Hindlimb muscle (tissue), 1 donor: ENCODE data around the gene TMUB1. TPM values are rescaled to one million over a fixed set of nuclear protein-coding genes. Genes with fewer than 3 reads are reported as not detected.
A peak's percentile ranks its signal among the peaks of the same experiment; 100 is the strongest.

ENCODE experiments used
- DNase-seq: peaks from one replicate; pipeline ENCODE4 v3.0.0-alpha.2; 2013
- polyA plus RNA-seq: library from polyadenylated mRNA; unstranded; fragments of 120-200 nt; gene quantifications from one replicate; pipeline ENCODE4 v1.2.1, GENCODE V29; 2013; ENCODE audit not compliant: insufficient read length

The TMUB1 gene
- polyA plus RNA-seq, 1 donor, result 44.9 TPM

DNA sequence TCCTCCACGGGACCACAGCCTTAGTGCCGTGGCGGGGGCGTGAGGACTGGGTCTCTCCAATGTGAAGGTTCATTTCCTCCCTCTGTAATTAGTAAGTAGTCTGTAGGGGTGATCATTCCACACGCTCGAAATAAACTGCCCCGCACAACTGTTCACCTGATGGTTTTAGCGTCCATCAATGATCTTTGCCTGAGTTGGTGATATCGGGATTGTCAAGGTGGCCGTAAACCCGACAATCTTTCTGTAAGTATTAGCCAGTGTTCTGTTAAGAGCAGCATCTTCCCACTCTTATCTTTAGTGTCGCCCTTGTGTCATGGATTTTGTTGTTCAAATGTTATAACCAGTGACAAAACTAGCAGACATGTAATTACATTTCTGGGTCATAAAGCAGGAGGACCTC is 20.7 kb upstream of the TMUB1 start:
- DNase-seq, result no peak

DNA sequence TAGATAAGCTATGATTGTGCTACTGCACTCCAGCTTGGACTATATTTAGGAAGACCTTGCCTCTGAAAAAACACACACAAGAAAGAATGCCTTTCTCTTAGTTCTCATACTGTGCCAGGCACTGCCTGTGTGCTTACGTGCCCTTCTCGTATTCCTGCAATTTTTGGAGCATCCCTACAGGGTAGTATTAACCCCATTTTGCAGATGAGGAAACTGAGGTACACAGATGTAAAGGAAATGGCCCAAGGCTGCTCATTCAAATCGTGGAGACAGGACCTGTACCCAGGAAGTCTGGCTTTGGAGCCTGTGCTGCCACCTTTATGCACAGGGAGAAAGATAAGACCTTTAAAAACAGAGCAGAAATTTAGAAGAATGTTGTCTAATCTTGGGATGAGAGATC is 19.7 kb upstream of the TMUB1 start:
- DNase-seq, result no peak

DNA sequence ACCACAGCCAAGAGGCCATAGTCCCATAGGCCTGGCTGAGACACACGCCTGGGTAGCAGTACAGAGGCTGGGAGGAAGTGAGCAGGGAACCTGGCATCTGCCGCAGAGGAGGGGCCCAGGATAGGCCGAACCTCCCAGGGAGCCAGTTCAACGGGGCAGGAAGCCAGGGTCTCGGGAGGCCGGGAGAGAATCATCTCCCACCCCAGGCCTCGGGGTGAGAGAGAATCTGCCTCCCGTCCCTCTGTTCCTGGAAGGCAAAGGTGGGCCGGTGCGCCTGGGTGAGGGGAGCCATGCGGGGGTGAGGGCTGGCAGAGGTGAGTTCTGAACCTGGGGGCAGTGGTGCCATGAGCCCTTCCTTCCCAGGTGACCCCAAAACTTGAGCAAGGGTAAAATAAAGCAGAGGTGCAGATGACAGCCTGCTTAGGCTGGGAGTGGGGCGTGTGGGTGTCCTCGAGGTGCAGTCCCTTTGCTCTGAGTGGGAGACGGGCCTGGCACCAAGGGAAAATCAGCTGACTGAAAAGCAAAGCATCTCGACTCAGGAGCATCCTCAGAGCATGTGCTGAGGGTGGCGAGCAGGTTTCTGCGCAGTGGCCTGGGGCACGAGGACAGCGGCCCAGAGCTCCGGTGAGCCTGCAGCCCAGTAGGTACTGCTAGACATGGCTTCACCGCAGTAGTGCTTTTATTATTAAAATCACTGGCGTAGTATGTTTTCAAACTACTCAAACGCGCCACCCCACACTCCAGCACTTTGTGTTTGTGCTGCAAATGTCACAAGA is 18.5 kb upstream of the TMUB1 start:
- DNase-seq, result no peak

DNA sequence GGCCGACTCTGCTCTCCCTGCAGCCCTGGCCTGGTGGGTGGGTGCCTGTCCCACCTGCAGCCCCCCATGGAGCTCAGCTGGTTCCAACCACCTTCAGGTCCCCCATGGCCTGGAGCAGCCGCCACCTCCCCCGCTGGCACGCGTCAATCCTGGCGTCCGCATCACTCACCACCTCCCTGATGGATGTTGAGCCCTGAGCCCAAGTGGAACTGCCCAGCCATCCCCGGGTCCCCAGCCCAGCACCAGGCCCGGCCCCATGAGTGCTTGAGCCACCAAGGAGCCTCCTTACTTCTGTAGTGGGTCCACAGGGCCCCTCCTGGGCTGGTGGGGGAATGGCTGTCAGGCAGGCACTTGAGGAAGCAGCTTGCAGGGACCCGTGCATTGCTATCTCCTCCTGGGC is 17.6 kb upstream of the TMUB1 start:
- DNase-seq, result no peak

DNA sequence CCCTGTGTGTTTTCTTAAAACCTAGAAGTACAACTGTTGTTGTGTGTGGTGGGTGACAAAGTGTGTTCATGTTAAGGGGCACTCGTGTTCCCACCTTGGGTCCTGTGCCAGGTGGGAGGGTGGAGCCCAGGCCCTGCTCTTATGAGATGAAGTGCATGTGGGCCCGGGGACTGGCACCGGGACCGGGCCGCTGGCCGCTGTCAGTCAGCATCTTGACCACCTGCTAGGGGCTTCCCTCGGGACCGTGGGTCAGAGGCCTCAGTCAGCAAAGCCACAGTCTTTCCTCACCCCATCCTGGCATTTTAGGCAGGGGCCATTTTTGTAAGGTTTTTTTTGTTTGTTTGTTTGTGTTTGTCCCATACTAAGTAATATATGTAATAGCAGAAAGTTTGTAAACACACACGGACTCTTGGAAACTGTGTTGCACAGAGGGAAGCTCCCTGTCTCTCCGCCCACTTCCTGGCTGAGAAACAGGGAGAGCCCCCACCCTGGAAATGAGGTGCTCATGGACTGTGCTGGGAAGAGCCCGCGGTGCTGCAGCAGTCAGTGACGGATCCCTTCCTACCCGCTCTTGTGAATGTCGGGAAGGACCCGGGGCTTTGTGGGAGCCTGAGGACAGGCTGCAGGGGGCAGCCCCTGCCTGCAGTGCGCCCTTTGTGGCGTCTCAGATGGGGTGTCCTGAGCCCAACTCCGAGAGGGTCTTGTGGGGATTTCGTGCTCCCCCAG is 16.4 kb upstream of the TMUB1 start:
- DNase-seq, result no peak

DNA sequence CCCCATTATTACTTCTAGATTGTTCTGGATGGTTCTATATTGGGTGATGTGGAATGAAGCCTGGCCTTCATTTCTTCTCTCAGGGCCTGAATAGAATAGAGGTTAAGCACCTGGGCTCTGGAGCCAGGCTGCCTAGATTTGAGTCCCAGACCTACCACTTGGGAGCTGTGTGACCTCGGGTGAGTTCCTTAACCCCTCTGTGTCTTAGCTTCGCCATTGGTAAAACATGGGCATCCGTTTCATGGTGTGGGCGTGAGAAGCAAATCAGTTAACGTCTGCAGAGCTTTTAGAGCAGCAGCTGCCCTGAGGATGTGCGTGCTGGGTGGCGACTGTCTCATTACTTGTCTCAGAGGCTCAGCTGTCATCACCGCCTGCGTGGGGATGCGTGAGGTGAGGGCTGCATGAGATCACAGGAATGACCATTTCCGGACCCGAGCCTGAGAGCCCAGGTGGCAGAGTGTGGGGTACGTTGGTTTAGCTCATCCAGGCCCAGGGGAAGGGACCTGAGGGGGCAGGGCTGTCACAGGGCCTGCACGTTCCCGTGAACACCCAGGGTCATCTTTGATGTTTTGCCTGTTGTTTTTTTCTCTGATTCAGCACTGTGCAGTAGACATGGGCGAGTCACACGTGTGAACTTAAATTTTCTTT is 12.7 kb upstream of the TMUB1 start:
- no peak for DNase-seq

DNA sequence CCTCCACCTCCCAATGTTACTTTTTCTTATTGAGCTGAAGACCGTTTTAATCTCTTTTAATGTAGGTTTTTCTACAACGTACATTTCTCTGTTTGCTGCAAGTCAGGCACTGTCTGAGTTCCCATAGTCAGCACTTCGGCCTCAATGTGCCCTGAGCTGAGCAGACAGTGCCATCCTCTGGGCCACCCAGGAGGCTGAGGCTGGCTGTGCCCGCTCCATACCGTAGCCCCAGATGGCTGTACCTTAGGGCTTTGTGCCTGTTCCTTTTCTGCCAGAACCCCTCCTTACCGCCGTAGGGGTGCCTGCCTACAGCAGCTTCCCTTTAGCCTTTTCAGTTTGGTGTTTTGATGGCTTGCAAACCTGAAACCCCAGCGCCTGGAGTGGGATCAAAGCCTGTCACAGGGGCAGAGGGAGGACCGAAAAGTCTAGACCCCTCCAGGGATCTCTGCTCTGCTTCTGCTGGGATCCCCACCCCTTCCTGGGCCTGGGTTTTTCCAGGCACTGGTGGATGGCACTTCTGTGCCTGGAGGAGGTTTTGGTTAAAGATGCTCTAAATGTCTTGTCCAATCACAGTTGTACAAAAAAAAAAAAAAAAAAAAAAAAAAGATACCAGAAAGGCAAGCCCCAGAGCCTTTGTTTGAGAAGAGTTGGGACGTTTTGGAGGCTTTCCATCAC is 12.0 kb upstream of the TMUB1 start:
- DNase-seq, result no peak

DNA sequence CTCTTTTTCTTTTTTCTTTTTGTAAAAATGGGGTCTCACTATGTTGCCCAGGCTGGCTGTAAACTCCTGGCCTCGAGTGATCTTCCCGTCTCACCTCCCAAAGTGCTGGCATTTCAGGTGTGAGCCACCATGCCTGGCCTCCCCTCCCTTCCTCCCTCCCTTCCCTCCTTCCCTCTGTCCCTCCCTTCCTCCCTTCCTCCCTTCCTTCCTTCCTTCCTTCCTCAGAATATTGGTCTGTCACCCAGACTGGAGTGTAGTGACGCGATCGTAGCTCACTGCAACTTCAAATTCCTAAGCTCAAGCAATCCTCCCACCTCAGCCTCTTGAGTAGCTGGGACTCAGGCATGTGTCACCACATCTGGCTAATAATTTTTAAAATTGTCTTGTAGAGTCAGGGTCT is 11.4 kb upstream of the TMUB1 start:
- no peak for DNase-seq

DNA sequence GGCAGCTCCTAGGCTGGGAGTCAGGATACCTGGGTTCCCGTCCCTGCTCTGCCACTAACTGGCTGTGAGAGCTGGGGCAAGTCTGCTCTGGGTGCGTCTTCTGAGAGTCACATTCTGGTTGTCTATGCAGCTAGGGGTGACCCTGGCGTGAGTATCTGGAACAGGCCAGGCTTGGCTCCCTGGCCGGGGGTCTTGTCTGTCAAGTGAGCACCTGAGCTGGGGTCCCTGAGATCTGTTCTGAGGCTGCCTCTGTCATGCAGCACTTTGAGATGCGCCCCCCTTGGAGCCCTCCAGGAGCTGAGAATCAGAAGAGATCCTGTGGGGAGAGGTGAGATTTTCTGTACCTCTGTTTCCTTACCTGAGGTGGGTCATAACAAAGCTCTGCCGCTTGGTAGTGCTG is 10.5 kb upstream of the TMUB1 start:
- DNase-seq, result no peak

DNA sequence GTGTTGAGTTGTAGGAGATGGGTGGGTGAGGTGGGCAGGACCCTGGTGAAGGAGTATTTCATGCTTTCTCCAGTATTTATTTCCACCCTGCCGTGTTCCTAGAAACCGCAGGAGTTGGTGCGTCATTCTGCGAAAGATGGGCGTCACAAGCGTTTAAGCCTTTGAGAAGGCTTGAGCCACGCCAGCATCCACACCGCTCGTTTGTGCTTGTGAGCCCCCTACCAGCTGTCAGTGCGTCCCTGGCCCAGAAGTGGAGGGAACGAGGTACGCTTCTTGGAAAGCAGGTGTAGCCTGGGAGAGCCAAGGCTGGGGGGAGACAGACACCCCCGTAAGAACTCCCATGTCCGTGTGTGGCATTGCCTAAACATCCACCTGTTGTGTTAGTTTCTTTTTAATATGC is 8.7 kb upstream of the TMUB1 start:
- DNase-seq, result no peak

DNA sequence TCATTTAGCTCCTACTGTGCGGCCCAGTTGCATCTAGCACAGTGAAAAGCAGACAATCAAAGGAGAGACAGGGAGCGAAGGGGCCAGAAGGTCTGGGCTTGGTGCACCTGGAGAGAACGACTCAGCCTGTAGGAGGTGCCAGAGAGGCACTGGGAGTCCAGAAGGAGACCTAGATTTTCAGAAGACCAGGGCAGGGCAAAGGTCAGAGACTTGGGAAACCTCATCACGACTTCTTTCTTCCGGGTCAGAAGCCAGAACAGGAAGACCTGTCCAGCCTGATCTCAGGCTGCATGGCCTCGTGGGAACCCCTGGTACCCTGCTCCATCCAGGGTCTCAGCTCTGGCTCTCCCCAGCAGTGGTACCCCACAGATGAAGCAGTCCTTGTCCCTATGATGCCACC is 8.1 kb upstream of the TMUB1 start:
- no peak for DNase-seq

DNA sequence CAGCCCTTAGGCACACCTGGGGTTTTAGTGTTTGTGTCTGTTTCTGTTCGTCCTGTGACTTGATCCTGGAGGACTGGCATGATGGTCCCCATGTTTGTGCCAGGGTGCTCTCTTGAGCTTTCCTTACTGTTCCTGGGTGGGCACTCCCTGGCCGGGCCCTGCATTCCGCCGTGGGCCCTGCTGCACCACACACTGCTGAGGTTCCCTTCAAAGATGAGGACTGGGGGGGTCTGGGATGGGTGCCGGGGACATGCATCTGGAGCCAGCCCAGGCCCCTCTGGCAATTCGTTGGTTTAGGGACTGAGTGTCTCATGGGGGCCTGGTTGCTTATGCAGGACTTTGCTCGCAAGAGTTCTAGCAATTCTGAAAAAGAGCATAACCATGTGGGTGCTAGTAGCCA is 7.7 kb upstream of the TMUB1 start:
- DNase-seq, result no peak

DNA sequence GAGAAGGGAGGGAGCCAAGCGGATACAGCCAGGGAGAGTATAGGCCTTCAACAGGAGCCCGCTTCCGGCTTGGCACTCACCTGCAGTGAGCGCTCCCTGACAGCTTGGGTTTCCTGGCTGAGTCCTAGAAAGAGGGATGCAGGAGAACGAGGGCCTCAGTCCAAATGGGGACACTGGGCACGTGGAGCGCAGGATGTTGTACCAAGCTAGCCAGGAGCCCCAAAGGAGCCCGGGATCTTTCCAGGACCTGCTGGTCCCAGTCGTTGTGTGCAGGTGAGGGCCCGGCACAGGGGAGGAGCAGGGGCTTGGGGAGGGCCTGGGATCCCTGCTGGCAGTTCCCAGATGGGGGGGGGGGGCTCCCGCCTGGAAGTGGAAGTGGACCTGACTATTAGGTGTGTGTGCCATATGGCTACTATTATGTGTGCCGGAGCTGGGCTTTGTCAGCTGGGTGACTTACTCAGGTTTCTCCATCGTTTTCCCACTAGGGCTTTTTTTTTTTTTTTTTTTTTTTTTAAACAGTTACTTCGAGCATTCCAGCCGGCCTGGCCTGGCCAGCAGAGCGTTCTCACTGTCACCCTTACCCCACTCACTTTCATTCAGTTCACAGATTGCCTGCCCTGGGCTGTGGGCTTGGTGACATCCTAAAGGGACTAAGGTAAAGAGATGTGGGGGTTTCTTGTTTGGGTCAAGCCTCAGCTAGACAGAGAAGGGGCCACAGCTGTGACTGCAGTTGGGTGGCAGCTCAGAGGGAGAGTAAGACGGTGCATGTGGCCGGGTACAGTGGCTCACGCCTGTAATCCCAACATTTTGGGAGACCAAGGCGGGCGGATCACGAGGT is 6.8 kb upstream of the TMUB1 start:
- DNase-seq, result no peak

DNA sequence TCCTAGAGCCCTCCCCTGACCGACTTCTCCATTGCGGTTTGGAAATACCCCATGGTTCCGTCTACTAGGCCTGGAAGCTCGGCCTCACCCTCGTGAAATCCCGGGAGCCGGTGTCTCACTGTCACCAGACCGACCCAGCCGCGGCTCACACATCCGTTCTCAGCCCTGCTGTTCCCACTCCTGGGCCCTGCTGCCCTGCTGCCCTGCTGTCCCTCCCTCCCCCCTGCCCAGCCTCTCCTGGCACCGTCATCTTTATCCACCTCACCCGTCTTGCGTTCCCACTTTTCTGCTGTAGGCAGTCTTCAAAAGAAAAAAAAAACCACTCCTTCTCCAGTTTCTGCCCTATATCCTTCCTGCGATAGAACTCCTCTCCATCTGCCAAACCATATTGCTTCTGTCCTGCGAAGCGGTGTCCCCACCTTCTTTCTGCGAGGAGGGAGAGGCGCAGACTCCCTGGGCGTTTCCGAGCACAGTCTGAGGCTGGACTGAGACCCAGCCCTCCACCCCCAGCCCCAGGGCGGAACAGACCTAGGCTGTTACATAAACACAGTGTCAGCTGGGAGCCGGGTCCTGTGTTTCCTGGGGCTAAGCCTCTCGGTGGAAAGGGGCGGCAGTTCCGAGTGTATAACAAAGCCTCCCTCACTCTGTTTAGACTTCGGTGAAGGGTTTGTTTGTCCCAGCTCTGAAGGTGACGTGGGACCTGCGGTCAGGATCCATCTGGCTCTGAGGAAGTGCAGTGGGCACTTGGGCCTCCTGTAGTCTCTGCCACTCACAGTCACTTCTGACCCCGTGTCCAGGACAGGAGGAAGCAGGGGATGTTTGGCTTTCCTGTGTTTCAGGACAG is 5.8 kb upstream of the TMUB1 start:
- peak; percentile 59 for DNase-seq

DNA sequence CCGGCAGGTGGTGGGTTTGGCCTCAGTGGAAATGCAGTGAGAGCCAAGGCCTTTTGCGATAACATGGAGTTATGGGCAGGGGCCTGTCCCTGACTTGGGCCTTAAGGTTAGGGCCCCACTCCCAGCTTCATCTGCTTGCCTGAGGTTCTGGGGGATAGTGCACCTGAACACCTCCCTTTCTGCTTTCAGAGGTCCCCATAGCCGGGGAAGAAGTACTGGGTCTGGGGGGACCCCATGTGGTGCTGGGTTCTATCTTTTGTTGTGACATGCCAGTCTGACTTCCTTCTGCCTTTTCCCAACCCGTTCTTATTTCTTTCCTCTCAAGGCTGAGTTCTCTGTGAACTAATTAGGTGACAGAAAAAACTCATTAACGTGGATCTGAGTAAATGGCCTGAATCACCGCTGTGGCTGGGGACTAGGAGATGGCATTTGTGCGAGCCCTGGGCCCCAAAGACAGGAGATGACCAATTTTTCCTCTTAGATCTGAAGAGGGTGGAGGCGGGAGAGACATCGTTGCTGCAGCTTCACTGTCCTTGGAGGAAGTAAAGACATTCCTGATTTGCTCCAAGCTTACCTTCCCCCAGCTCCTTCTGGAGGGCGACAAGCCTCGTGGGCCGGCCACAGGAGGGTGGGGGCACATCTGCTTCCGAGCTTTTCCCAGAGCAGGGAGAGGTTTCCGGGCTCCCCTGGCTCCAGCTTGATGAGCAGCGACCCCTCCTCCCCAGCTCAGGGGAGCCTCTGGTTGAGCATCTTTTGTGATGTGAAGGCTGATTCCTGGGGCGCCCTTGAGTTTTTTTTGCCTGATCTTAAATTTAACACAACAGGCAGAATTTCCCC is 4.9 kb upstream of the TMUB1 start:
- no peak for DNase-seq

DNA sequence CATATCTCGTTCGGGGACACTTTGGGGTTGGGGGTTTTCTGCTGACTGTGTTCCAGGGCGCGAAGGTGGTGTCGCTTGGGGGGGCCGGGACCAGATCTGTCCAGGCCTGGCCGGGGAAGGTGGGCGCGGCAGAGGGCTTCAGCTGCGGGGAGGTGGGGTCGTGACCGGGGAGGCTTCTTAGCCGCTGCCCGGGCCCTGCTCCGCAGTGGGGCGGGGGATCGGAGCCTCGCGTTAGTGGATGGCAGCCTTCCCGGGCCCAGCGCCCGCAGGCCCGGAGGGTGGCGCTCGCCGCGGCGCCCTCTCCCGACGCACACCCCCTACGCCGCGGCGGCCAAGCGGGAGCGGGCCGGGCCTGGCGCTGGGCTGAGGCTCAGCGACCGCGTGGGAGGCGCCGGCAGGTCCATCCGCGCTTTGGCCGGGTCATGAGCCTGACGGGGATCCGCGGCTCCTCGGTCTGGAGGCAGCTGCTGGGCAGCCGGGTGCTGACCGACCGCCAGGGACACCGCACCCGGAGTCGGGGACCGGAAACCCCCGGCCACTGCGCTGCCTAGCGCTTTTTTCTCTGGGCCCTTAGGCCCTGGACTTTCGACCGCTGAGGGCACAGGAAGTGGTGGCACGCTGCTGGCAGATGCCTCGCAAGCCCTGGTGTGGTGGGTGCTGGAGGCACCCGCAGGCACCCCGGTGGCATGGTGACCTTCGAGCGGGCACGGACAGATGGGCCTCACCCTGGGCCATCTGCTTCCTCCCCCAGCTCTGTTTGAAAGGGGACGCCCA is 4.1 kb upstream of the TMUB1 start:
- DNase-seq, result no peak

DNA sequence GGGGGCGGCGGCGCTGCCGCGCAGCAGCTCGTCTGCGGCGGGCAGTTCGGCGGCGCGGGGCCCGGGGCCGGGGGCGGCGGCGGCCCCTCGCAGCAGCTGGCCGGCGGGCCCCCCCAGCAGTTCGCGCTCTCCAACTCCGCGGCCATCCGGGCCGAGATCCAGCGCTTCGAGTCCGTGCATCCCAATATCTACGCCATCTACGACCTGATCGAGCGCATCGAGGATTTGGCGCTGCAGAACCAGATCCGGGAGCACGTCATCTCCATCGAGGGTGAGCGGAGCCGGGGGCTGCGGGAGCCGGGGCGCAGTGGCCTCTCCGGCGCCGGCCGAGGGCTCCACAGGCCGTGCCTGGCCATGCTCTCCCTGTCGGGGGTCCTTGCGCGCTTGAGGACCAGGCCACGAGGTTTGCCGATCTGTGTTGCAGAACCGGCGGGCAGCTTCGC is 3.5 kb upstream of the TMUB1 start:
- DNase-seq, result no peak

DNA sequence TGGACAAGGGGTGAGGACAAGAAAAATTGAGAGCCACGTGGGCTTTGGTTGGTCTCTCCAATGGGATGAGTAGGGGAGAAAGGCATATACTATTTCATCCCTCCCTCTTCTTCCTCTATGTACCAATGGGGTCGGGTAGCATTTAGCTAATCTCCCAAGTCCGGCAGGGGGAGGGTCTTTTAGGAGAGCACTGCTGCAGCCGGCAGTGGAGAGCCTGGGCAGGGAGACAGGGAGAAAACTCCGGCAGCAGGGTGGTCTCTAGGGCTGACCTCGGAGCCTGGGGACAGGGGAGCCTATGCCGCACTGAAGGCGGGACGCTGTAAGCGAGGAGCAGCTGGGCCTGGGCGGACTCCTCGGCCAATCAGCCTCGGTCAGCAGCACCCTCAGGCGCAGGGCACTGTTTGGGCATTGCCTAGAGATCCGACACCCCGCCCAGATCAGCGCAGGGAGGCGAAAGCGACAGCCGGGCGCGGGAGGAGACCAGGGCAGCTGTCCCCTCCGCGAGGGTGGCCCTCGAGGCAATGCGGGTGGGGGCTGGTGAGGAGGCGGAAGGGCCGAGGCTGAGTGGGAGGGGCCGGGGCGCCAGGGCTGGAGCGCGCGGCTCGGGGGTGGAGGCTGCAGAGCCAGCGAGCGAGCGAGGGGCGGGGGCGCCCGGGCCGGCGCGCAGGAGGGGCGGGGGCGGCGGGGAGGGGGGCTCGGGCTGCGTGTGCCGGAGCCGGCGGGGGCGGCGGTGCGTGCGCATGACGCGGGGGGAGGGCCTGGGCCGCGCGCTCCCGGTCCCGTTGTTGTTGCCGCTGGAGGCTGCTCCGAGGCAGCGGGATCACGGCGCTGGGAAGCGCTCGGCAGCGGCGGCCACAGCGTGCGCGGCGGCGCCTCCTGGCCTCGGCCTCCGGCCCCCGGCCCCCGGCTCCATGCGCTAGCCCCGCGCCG is 2.7 kb upstream of the TMUB1 start, which contains the start of gene AGAP3:
AGAP3 (plus strand) TSS at position 785 of the 930 bp plus-strand sequence. CDS start 267 bp downstream, outside the sequence.
- DNase-seq, result peak; percentile 89
